K562 (cell line): ENCODE results near the gene STT3A. TPM values are rescaled to one million over a fixed set of nuclear protein-coding genes. Genes with fewer than 3 reads are reported as not detected.

Source experiments
- CCAR2 ChIP-seq: fragments of 200-400 bp; formaldehyde crosslinking; IDR thresholded peaks from 2 replicates; pipeline ENCODE4 v1.6.1; 2017; ENCODE audit warnings: mild to moderate bottlenecking, low read depth, low read length
- EP400 ChIP-seq: fragments of 450-650 bp; IDR thresholded peaks from 2 replicates; pipeline ENCODE4 v1.6.1; 2017; ENCODE audit warnings: antibody characterized with exemption, mild to moderate bottlenecking, moderate library complexity
- ETV6 ChIP-seq, 3 experiments: fragments of 150-350 bp in 1 of 3; sonication (generic) in 1 of 3; formaldehyde crosslinking in 1 of 3; IDR thresholded peaks; 2 replicates each; pipeline versions ENCODE4 v1.6.1 to v1.8.0; 2014 to 2022; ENCODE audit warnings: borderline replicate concordance in 2 of 3, low read depth in 2 of 3, antibody characterized with exemption in 1 of 3, low read length in 1 of 3, mild to moderate bottlenecking in 1 of 3, missing genetic modification reagents in 1 of 3
- HDAC3 ChIP-seq: fragments of 450-650 bp; IDR thresholded peaks from 2 replicates; pipeline ENCODE4 v1.6.1; 2018; ENCODE audit warnings: borderline replicate concordance, mild to moderate bottlenecking, moderate library complexity; ENCODE audit not compliant: partially characterized antibody
- HOXB6 ChIP-seq: fragments of 250-450 bp; sonication (Bioruptor Pico); IDR thresholded peaks from 2 replicates; pipeline ENCODE4 v1.5.1; 2022; ENCODE audit warnings: mild to moderate bottlenecking, borderline replicate concordance
- NCOA1 ChIP-seq: fragments of 450-650 bp; IDR thresholded peaks from 2 replicates; pipeline ENCODE4 v1.6.1; 2016; ENCODE audit warnings: low read depth
- TAF1 ChIP-seq: IDR thresholded peaks from 2 replicates; pipeline ENCODE4 v1.6.1; 2011; ENCODE audit warnings: mild to moderate bottlenecking, low read length, moderate library complexity; ENCODE audit not compliant: insufficient read depth, control insufficient read depth, severe bottlenecking; ENCODE audit errors: extremely low read depth
- ZNF3 ChIP-seq: fragments of 250-450 bp; sonication (Bioruptor Pico); IDR thresholded peaks from 2 replicates; pipeline ENCODE4 v1.5.0; 2021; ENCODE audit warnings: mild to moderate bottlenecking, moderate library complexity
- ZNF311 ChIP-seq: fragments of 250-450 bp; sonication (Bioruptor Pico); IDR thresholded peaks from 2 replicates; pipeline ENCODE4 v1.4.0; 2020; ENCODE audit warnings: mild to moderate bottlenecking, moderate library complexity
- ZNF384 ChIP-seq: IDR thresholded peaks from 2 replicates; pipeline ENCODE4 v1.6.1; 2012; ENCODE audit warnings: low read depth, low read length, improper control_type of control experiment
- polyA plus RNA-seq, 8 experiments: library from polyadenylated mRNA; depleted of rRNA in 4 of 8; stranded (reverse) in 5 of 8; unstranded in 3 of 8; fragments of >200 nt; fragmentation: Nextera tagmentation in 2 of 8; fragmentation: Illumina TruSeq in 1 of 8; extraction: Ambion mirVana in 2 of 8; extraction: Trizol in 1 of 8; gene quantifications; 2 replicates each; pipeline versions ENCODE4 v1.2.1 to v1.2.3, GENCODE V29; 2011 to 2014; ENCODE audit warnings: inconsistent platforms in 1 of 8, missing spikeins in 1 of 8
- total RNA-seq, 7 experiments: library from RNA; depleted of rRNA in 6 of 7; stranded (reverse); fragments of >200 nt in 6 of 7; fragmentation: Illumina TruSeq in 2 of 7; extraction: Trizol in 2 of 7; gene quantifications; 2 replicates each; pipeline versions ENCODE4 v1.2.1 to v1.2.3, GENCODE V29; 2011 to 2021; ENCODE audit warnings: low replicate concordance in 1 of 7
- TF ChIP-seq, protein P1 (sequence below), 2 experiments: IDR thresholded peaks; 2 replicates each; pipeline ENCODE4 v1.6.1; 2011; ENCODE audit warnings: borderline replicate concordance in 1 of 2, control low read depth in 1 of 2, low read depth in 1 of 2, low read length in 1 of 2, mild to moderate bottlenecking in 1 of 2, mixed read lengths in 1 of 2, moderate library complexity in 1 of 2; ENCODE audit not compliant: insufficient read depth in 1 of 2, insufficient read length in 1 of 2, poor library complexity in 1 of 2, severe bottlenecking in 1 of 2; ENCODE audit errors: extremely low read depth in 1 of 2

STT3A gene
- total and polyA plus RNA-seq, 9 of the 15 experiments (the other 6 are each of a cell fraction or from before 2014, with no cell fraction given) = 70.7 to 330 (median 192) TPM

DNA sequence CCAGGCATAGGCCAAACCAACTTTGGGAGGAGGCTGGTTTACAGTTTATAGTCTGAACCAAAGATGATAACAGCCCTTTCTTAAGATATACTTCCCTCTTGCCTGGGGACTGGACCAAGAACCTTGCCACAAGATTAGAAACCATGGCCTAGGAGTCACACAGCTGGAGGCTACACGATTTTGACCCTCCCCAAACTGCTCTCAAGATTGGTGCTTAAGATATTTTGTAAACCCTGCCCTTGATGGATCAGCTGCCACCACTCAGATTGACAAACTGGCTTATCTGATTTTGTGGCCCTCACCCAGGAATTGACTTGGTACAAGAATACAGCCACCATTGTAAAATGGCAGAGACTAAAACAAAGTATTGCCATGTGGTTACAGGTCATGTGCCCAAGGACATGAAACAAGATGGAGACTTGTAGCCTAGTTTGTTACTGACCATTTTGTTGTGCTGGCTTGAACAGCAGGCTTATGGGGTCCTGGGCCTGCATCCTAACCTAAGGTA is 40.8 kb upstream of the STT3A start (continued):
- TF ChIP-seq ZNF384 (no peak), HOXB6 (CRISPR knock-in tag) (no peak), CCAR2 (no peak), ZNF311 (CRISPR knock-in tag) (peak; percentile 66), HDAC3 (peak; percentile 14), NCOA1 (0 out of 2 replicates have a peak, but pooled peaks have one; percentile 23), TAF1 (no peak), ETV6 (IDR thresholded peaks at IDR 0.05; ENCODE audit: borderline replicate concordance in 1 of 2, low read depth in 2 of 2, low read length in 1 of 2) (no peak), ETV6 (CRISPR knock-in tag; IDR thresholded peaks at IDR 0.05; ENCODE audit: borderline replicate concordance) (no peak), ZNF3 (CRISPR knock-in tag) (no peak), EP400 (peak; percentile 75)
- TF ChIP-seq, protein P1, sequence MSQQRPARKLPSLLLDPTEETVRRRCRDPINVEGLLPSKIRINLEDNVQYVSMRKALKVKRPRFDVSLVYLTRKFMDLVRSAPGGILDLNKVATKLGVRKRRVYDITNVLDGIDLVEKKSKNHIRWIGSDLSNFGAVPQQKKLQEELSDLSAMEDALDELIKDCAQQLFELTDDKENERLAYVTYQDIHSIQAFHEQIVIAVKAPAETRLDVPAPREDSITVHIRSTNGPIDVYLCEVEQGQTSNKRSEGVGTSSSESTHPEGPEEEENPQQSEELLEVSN (IDR thresholded peaks at IDR 0.05; ENCODE audit: borderline replicate concordance in 1 of 2, extremely low read depth in 1 of 2, insufficient read depth in 1 of 2, insufficient read length in 1 of 2, low read depth in 1 of 2, low read length in 1 of 2, poor library complexity in 1 of 2, severe bottlenecking in 1 of 2) = no peak
